GM21447 (cell line): Measurements from ENCODE around the gene RUFY2.
"Not testable (repeated sequence)": the region's sequence is repeated elsewhere in the genome, so short reads cannot be mapped to it uniquely, and the experiment has no call there.

ENCODE experiments used
- ATAC-seq: cut with Tn5 transposase; IDR thresholded peaks from one replicate; pipeline ENCODE4 v1.9.1; 2021; ENCODE audit not compliant: unreplicated experiment

RUFY2 gene

GRCh38 chr10:68329506-68329861, 77.6 kb downstream of the RUFY2 start:
- ATAC-seq = no peak

- no peak for ATAC-seq
Measured at GRCh38 chr10:68327889-68328786, 78.9 kb downstream of the RUFY2 start.

DNA sequence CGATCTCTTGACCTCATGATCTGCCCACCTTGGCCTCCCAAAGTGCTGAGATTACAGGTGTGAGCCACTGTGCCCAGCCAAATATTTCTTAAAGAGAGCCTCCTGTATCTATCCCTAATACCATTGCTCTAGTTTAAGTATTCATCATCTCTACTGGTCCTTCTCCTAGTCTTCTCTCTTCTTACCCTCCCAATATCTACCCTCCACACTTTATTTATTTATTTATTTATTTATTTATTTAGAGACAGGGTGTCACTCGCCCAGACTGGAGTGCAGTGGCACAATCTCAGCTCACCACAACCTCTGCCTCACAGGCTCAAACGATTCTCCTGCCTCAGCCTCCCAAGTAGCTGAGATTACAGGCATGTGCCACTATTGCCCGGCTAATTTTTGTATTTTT, 82.7 kb downstream of the RUFY2 start:
- not testable (repeated sequence) for ATAC-seq

DNA sequence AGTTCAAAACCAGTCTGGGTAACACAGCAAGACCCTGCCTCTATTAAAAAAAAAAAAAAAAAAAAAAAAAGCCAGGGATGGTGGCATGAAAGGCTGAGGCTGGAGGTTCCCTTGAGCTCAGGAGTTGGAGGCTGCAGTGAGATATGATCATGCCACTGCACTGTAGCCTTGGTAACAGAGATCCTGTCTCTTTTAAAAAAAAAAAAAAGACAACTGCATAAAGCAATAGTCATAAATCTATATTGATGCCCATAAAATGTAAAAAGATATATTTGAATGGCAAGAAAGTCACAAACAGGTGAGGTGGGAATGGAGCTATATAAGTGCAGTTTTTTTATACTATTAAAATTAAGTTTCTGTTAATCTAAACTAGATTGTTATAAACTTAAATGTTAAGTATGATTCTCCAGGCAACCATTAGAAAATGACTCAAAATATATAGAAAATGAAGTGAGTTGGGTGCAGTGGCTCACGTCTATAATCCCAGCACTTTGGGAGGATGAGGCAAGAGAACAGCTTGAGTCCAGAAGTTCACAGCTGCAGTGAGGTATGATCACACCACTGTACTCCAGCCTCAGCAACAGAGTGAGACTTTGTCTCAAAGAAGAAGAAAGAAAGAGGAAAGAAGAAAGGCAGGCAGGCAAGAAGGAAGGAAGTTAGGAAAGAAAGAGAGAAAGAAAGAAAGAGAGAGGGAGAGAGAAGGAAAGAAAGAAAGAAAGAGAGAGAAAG, 88.6 kb downstream of the RUFY2 start:
- no peak for ATAC-seq

DNA sequence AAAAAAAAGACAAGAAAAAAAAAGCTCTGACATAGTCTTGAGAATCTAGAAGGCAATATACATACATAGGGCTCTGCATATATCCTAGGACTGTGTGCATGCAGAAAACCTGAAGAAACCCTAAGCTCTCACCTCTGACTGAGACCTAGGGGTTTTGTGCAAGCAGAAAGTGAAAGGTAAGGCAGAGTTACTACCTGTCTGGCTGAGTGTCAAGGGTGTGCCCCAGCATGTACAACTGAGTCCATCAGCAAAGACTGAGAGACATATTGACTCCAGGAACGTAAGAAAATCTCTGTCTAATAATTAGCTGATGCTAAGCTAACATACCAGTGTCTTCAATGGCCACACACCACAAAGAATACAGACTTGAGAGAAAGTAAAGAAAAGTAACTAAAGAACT, 91.5 kb downstream of the RUFY2 start:
- no peak for ATAC-seq

- not testable (repeated sequence) for ATAC-seq
Measured at GRCh38 chr10:68314930-68315329, 92.1 kb downstream of the RUFY2 start.

- no peak for ATAC-seq
Measured at GRCh38 chr10:68310531-68310930, 96.5 kb downstream of the RUFY2 start.

DNA sequence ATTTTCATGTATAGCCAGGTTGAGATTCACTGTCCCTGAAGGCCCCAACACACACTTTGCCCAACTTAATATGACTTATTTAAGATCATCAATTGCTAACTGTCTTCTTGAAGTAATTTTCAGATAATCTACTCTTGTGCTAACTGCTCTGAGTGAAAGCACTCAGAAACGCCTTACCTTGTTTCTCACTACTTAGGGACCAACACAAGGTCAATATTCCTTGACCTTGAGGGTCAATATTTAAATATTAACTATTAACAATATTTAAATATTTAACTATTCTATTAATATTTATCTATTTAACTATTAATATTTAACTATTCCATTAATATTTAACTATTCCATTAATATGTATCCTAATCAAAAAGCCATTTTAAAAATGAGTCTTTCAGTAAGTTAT, 101.2 kb downstream of the RUFY2 start:
- ATAC-seq = no peak

- no peak for ATAC-seq
Measured at GRCh38 chr10:68303849-68304412, 103.1 kb downstream of the RUFY2 start.

DNA sequence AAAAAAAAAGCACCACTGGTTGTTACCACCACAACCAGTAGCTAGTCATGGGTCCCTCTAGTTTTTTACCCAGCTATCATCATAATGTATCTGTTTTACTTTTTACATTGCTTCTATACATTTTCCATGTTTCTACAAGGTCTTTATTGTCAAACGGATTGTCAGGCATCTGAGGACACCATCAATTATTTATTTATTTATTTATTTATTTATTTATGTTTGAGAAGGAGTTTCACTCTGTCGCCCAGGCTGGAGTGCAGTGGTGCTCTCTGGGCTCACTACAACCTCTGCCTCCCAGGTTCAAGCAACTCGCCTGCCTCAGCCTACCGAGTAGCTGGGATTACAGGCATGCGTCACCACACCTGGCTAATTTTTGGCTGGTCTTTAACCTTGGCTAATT, 104.2 kb downstream of the RUFY2 start:
- ATAC-seq = no peak

DNA sequence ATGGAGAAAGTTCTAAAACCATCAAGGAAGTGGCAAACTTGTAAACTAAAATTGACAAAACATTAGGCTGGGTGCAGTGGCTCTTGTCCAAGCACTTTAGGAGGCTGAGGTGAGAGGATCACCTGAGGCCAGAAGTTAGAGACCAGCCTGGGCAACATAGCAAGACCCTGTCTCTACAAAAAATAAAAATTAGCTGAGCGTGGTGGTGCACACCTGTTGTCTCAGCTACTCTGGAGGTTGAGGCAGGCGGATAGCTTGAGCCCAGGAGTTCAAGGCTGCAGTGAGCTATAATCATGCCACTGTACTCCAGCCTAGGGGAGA, 104.6 kb downstream of the RUFY2 start:
- ATAC-seq = peak; percentile 13

GRCh38 chr10:68301790-68302502, 105.1 kb downstream of the RUFY2 start:
- ATAC-seq = peak; percentile 62

DNA sequence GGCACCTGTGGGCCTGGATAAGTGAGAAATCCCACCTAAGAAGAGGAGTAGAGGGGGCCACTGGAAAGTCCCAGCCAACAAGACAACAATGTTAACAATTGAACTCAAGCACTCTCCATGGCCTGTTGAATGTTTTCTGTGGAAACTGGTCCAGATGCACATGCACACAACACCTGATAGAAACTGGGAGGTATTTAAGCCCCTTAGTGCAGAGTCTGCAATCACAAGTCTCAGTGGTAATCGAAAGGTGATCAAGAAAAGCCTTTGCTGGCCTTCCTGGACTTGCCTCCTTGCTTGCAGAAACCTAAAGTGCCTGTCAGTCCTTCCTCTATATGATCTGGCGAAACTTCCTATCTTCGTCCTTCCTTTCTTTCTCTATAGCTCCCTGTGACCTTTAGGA, 105.8 kb downstream of the RUFY2 start:
- ATAC-seq = no peak

DNA sequence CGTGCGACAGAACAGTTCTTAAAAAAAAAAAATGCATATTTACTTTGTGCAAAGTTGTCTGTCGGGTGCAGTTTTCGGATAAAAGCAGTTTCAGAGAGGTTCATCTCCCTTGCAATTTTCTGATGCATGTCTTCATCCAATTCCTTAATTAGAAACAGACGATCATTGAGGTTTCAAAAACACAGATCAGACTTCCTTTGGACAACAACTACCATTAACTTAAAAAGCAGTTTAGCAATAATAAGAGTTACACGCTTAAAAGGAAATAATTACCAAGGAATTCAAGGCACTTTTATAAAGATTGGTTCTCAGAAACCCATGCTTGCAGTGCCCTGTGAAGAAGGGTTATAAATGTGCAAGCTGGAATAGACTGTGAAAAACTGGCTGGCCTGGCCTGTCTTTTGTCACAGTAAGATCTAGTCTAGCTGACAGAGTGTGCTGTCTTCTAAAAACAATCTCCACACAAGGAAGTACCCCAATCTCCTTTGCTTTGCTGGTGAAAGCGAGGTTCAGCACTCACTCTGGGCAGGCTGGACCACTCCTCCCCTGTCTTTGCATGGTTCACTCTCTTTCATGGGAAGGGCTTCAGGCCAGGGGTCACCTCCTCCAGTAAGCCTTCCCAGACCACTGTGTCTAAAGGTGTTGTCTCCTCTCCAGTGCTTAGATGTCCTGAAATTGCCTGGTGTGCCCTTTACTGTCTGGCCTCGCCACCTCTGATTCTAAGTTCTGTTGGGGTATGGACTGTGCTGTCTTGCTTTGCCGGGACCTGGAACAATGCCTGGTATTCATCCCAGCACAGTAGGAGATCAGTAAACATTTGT, 110.0 kb downstream of the RUFY2 start:
- ATAC-seq = no peak
